ENCODE measurements around the gene SKAP2.

The SKAP2 gene

GRCh38 chr7:26868841-26869495 is 4.6 kb upstream of the SKAP2 start:
- Histone ChIP-seq H3K4me1 (ENCODE audit: control insufficient read depth, insufficient read depth, low read length) (peaks cover 8% of the 10 kb centered on the region), H3K9me3 (ENCODE audit: control insufficient read depth, low read length) (no peaks in the 10 kb centered on the region), H3K27me3 (replicated peaks; ENCODE audit: control insufficient read depth, insufficient read depth, low read length) (no peaks in the 10 kb centered on the region), H3K36me3 (ENCODE audit: control insufficient read depth, insufficient read depth, low read length, severe bottlenecking) (no peaks in the 10 kb centered on the region), H3K4me3 (ENCODE audit: low read length) (peak overlapping the region; percentile 37), H3K9ac (ENCODE audit: low read length) (no peak overlapping the region)
- DNase-seq (ENCODE audit: low read depth) = no peak

- Histone ChIP-seq H3K27me3 (replicated peaks; ENCODE audit: control insufficient read depth, insufficient read depth, low read length) (no peaks in the 10 kb centered on the region), H3K4me1 (ENCODE audit: control insufficient read depth, insufficient read depth, low read length) (peaks cover 16% of the 10 kb centered on the region), H3K36me3 (ENCODE audit: control insufficient read depth, insufficient read depth, low read length, severe bottlenecking) (no peaks in the 10 kb centered on the region), H3K4me3 (ENCODE audit: low read length) (peak overlapping the region; percentile 97), H3K9me3 (ENCODE audit: control insufficient read depth, low read length) (no peaks in the 10 kb centered on the region), H3K9ac (ENCODE audit: low read length) (peak overlapping the region; percentile 98)
- no peak for DNase-seq (ENCODE audit: low read depth)
These were observed 651 bp upstream of the SKAP2 start for GRCh38 chr7:26865094-26865388.

GRCh38 chr7:26863518-26864308 is 677 bp downstream of the SKAP2 start:
- Histone ChIP-seq H3K4me3 (ENCODE audit: low read length) (peak overlapping the region; percentile 97), H3K27me3 (replicated peaks; ENCODE audit: control insufficient read depth, insufficient read depth, low read length) (no peaks in the 10 kb centered on the region), H3K36me3 (ENCODE audit: control insufficient read depth, insufficient read depth, low read length, severe bottlenecking) (no peaks in the 10 kb centered on the region), H3K4me1 (ENCODE audit: control insufficient read depth, insufficient read depth, low read length) (peaks cover 12% of the 10 kb centered on the region), H3K9me3 (ENCODE audit: control insufficient read depth, low read length) (no peaks in the 10 kb centered on the region), H3K9ac (ENCODE audit: low read length) (peak overlapping the region; percentile 98)
- peak; percentile 51 for DNase-seq (ENCODE audit: low read depth)

GRCh38 chr7:26862834-26863233 is 1.6 kb downstream of the SKAP2 start:
- Histone ChIP-seq H3K27me3 (replicated peaks; ENCODE audit: control insufficient read depth, insufficient read depth, low read length) (no peaks in the 10 kb centered on the region), H3K4me3 (ENCODE audit: low read length) (peak overlapping the region; percentile 97), H3K9ac (ENCODE audit: low read length) (peak overlapping the region; percentile 98), H3K36me3 (ENCODE audit: control insufficient read depth, insufficient read depth, low read length, severe bottlenecking) (no peaks in the 10 kb centered on the region), H3K4me1 (ENCODE audit: control insufficient read depth, insufficient read depth, low read length) (peaks cover 16% of the 10 kb centered on the region), H3K9me3 (ENCODE audit: control insufficient read depth, low read length) (no peaks in the 10 kb centered on the region)
- no peak for DNase-seq (ENCODE audit: low read depth)

- Histone ChIP-seq H3K4me1 (ENCODE audit: control insufficient read depth, insufficient read depth, low read length) (peaks cover 23% of the 10 kb centered on the region), H3K9me3 (ENCODE audit: control insufficient read depth, low read length) (no peaks in the 10 kb centered on the region), H3K9ac (ENCODE audit: low read length) (no peak overlapping the region), H3K36me3 (ENCODE audit: control insufficient read depth, insufficient read depth, low read length, severe bottlenecking) (no peaks in the 10 kb centered on the region), H3K4me3 (ENCODE audit: low read length) (no peak overlapping the region), H3K27me3 (replicated peaks; ENCODE audit: control insufficient read depth, insufficient read depth, low read length) (no peaks in the 10 kb centered on the region)
- no peak for DNase-seq (ENCODE audit: low read depth)
These were observed 3.3 kb downstream of the SKAP2 start for GRCh38 chr7:26861050-26861449.

- H3K27me3 ChIP-seq (replicated peaks; ENCODE audit: control insufficient read depth, insufficient read depth, low read length) = no peaks in the 10 kb centered on the region
- H3K9ac ChIP-seq (ENCODE audit: low read length) = no peak overlapping the region
- DNase-seq (ENCODE audit: low read depth) = no peak
- H3K4me1 ChIP-seq (ENCODE audit: control insufficient read depth, insufficient read depth, low read length) = peaks cover 29% of the 10 kb centered on the region
- H3K9me3 ChIP-seq (ENCODE audit: control insufficient read depth, low read length) = no peaks in the 10 kb centered on the region
- H3K36me3 ChIP-seq (ENCODE audit: control insufficient read depth, insufficient read depth, low read length, severe bottlenecking) = no peaks in the 10 kb centered on the region
- no peak overlapping the region for H3K4me3 ChIP-seq (ENCODE audit: low read length)
These were observed 4.0 kb downstream of the SKAP2 start for GRCh38 chr7:26860361-26860760.

GRCh38 chr7:26859720-26860119 is 4.7 kb downstream of the SKAP2 start:
- H3K4me1 ChIP-seq (ENCODE audit: control insufficient read depth, insufficient read depth, low read length) = peaks cover 34% of the 10 kb centered on the region
- no peak for DNase-seq (ENCODE audit: low read depth)
- no peak overlapping the region for H3K9ac ChIP-seq (ENCODE audit: low read length)
- no peaks in the 10 kb centered on the region for H3K36me3 ChIP-seq (ENCODE audit: control insufficient read depth, insufficient read depth, low read length, severe bottlenecking)
- no peaks in the 10 kb centered on the region for H3K27me3 ChIP-seq (replicated peaks; ENCODE audit: control insufficient read depth, insufficient read depth, low read length)
- no peaks in the 10 kb centered on the region for H3K9me3 ChIP-seq (ENCODE audit: control insufficient read depth, low read length)
- no peak overlapping the region for H3K4me3 ChIP-seq (ENCODE audit: low read length)

GRCh38 chr7:26858735-26859134 is 5.7 kb downstream of the SKAP2 start:
- Histone ChIP-seq H3K4me3 (ENCODE audit: low read length) (no peak overlapping the region), H3K4me1 (ENCODE audit: control insufficient read depth, insufficient read depth, low read length) (peaks cover 35% of the 10 kb centered on the region), H3K9me3 (ENCODE audit: control insufficient read depth, low read length) (no peaks in the 10 kb centered on the region), H3K9ac (ENCODE audit: low read length) (no peak overlapping the region), H3K27me3 (replicated peaks; ENCODE audit: control insufficient read depth, insufficient read depth, low read length) (no peaks in the 10 kb centered on the region), H3K36me3 (ENCODE audit: control insufficient read depth, insufficient read depth, low read length, severe bottlenecking) (no peaks in the 10 kb centered on the region)
- no peak for DNase-seq (ENCODE audit: low read depth)

- H3K9me3 ChIP-seq (ENCODE audit: control insufficient read depth, low read length) = no peaks in the 10 kb centered on the region
- peak overlapping the region; percentile 78 for H3K9ac ChIP-seq (ENCODE audit: low read length)
- peak overlapping the region; percentile 72 for H3K4me3 ChIP-seq (ENCODE audit: low read length)
- no peaks in the 10 kb centered on the region for H3K36me3 ChIP-seq (ENCODE audit: control insufficient read depth, insufficient read depth, low read length, severe bottlenecking)
- H3K4me1 ChIP-seq (ENCODE audit: control insufficient read depth, insufficient read depth, low read length) = peaks cover 31% of the 10 kb centered on the region
- DNase-seq (ENCODE audit: low read depth) = no peak
- H3K27me3 ChIP-seq (replicated peaks; ENCODE audit: control insufficient read depth, insufficient read depth, low read length) = no peaks in the 10 kb centered on the region
These were observed 6.1 kb downstream of the SKAP2 start for GRCh38 chr7:26858241-26858715.

GRCh38 chr7:26857506-26858240 is 6.7 kb downstream of the SKAP2 start:
- Histone ChIP-seq H3K36me3 (ENCODE audit: control insufficient read depth, insufficient read depth, low read length, severe bottlenecking) (no peaks in the 10 kb centered on the region), H3K4me3 (ENCODE audit: low read length) (peak overlapping the region; percentile 72), H3K9me3 (ENCODE audit: control insufficient read depth, low read length) (no peaks in the 10 kb centered on the region), H3K9ac (ENCODE audit: low read length) (peak overlapping the region; percentile 78), H3K27me3 (replicated peaks; ENCODE audit: control insufficient read depth, insufficient read depth, low read length) (no peaks in the 10 kb centered on the region), H3K4me1 (ENCODE audit: control insufficient read depth, insufficient read depth, low read length) (peaks cover 27% of the 10 kb centered on the region)
- DNase-seq (ENCODE audit: low read depth) = peak; percentile 59

- peaks cover 27% of the 10 kb centered on the region for H3K4me1 ChIP-seq (ENCODE audit: control insufficient read depth, insufficient read depth, low read length)
- peak overlapping the region; percentile 78 for H3K9ac ChIP-seq (ENCODE audit: low read length)
- H3K9me3 ChIP-seq (ENCODE audit: control insufficient read depth, low read length) = no peaks in the 10 kb centered on the region
- H3K36me3 ChIP-seq (ENCODE audit: control insufficient read depth, insufficient read depth, low read length, severe bottlenecking) = no peaks in the 10 kb centered on the region
- no peaks in the 10 kb centered on the region for H3K27me3 ChIP-seq (replicated peaks; ENCODE audit: control insufficient read depth, insufficient read depth, low read length)
- DNase-seq (ENCODE audit: low read depth) = no peak
- peak overlapping the region; percentile 72 for H3K4me3 ChIP-seq (ENCODE audit: low read length)
These were observed 7.3 kb downstream of the SKAP2 start for GRCh38 chr7:26857170-26857505.
